ENCODE measurements around the gene AAGAB. TPM values are rescaled to one million over a fixed set of nuclear protein-coding genes. Genes with fewer than 3 reads are reported as not detected.

AAGAB gene
- total RNA-seq, 1 donor from 2014 or later = 27.8 TPM

DNA sequence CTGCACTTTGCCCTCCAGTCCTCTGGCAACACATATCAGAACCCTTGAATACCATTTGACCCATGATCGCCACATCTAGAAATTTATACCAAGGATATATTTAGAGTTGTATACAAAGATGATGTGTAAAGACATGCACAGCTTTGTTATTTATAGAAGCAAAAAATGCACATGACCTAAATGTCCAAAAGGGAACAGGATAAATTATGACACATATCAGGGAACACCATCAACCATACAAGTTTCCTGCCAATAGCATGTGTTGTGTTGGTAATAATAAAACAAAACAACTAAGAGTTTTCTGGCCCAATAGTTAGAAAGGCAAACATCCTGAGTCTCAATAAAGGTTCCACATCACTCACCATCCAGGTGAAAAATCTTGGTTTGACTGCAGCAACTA, 51.5 kb downstream of the AAGAB start:
- TF ChIP-seq, protein P1, sequence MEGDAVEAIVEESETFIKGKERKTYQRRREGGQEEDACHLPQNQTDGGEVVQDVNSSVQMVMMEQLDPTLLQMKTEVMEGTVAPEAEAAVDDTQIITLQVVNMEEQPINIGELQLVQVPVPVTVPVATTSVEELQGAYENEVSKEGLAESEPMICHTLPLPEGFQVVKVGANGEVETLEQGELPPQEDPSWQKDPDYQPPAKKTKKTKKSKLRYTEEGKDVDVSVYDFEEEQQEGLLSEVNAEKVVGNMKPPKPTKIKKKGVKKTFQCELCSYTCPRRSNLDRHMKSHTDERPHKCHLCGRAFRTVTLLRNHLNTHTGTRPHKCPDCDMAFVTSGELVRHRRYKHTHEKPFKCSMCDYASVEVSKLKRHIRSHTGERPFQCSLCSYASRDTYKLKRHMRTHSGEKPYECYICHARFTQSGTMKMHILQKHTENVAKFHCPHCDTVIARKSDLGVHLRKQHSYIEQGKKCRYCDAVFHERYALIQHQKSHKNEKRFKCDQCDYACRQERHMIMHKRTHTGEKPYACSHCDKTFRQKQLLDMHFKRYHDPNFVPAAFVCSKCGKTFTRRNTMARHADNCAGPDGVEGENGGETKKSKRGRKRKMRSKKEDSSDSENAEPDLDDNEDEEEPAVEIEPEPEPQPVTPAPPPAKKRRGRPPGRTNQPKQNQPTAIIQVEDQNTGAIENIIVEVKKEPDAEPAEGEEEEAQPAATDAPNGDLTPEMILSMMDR (IDR thresholded peaks at IDR 0.05) = no peak
- Histone ChIP-seq H3K27ac (no peak overlapping the region), H3K4me3 (no peak overlapping the region), H3K27me3 (no peaks in the 10 kb centered on the region), H3K9me3 (no peaks in the 10 kb centered on the region), H3K36me3 (peaks cover 2 to 9% of the 10 kb centered on the region in 2 donors), H3K4me1 (peaks cover 3 to 21% of the 10 kb centered on the region in 2 donors)
- DNase-seq (ENCODE audit: low spot score in 2 of 2) = no peak
- intact Hi-C loops (cut with DNase I) = no loop called here

DNA sequence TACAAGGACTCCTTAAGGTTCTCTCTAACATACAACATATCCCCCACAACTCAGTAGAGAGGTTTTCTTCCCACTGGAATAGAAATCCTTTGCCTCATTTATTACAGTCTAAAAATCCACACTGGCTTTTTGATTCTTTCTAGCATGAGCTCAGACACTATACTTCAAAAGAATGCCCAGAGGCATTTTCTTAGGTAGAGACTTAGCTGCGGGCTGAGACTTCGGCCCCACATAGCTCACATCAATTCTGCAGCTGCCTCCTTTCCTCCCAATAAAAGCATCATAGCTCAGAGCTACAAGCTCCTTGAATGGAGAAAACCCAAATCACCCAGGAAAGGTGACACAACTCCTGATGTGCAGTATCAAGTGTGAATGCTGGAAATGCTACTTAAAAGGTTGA, 52.4 kb downstream of the AAGAB start:
- TF ChIP-seq, protein P1 (IDR thresholded peaks at IDR 0.05) = no peak
- intact Hi-C loops (cut with DNase I) = no loop called here
- Histone ChIP-seq H3K9me3 (no peaks in the 10 kb centered on the region), H3K4me3 (no peak overlapping the region), H3K4me1 (peaks cover 3 to 25% of the 10 kb centered on the region in 2 donors), H3K27me3 (no peaks in the 10 kb centered on the region), H3K36me3 (peaks cover 0 to 1% of the 10 kb centered on the region in 2 donors), H3K27ac (peak overlapping the region in 1 of 2 donors; percentile 3)
- no peak for DNase-seq (ENCODE audit: low spot score in 2 of 2)

DNA sequence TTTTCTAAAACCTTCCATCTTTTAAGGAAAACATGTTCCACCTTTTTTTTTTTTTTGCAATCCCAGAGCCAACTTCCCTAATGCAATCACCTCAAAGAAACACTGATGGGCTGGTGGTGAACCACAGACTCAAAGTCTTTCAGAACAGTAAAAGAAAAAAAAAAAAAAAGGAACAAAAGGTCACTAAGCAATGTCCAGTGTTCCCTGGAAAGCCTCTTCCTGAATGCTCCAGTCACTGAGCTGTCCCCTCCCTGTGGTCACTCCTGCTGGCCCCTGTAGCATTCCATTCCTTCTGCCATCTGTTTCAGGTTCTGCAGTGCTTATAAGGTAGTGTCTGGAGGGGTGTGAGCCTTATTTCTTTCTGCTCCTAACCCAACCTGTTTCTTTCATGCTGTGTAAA, 53.3 kb downstream of the AAGAB start:
- no peak overlapping the region for H3K4me3 ChIP-seq
- H3K4me1 ChIP-seq = peaks cover 3 to 31% of the 10 kb centered on the region in 2 donors
- intact Hi-C loops (cut with DNase I) = loop anchor here (2.0 kb wide), 1 partner anchor 54 kb away; the partner anchor contains the start of genes AAGAB and IQCH
- TF ChIP-seq, protein P1 (IDR thresholded peaks at IDR 0.05) = no peak
- no peaks in the 10 kb centered on the region for H3K36me3 ChIP-seq
- no peak for DNase-seq (ENCODE audit: low spot score in 2 of 2)
- H3K27me3 ChIP-seq = no peaks in the 10 kb centered on the region
- H3K9me3 ChIP-seq = no peaks in the 10 kb centered on the region
- peak overlapping the region; percentile 57 to 76 for H3K27ac ChIP-seq

DNA sequence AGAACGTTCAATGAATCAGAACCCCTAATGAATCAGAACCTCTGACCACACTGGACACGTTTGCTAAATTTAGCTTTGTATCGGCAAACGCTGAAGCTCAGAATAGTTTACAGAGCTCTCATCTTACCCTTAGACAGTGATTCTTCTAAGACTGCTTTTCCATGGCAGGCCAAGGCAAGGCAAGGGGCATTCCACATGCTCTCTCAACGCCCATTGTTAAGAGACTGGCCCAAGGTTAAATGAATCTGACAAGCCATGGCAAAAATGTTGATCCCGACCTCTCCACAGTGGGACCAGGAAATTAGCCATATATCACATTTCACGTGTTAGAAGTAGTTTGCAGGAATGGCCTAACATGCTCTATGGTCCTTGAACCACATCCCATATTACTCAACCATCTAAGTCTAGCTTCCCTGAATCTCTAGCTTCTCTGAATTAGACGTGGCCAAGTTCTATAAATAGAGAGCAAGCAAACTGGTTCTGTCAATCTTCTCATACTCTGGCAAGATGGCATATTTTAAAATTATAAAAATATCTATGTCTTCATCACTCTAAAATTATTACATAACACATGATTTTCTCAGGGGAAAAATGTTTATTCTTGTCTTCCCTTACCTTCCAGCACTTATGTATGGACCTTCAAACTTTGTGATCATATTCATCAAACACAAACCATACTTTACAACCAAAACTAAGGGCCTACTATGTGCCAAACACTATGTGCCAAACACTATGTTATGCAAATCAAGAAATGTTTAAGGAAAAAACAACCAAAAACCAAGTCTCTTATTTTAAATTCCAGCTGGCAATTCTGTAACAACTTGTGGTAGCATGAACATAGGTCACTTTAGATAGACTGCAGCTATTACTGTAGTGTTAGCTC, 54.3 kb downstream of the AAGAB start:
- DNase-seq (ENCODE audit: low spot score in 2 of 2) = no peak
- H3K4me1 ChIP-seq = peaks cover 3 to 35% of the 10 kb centered on the region in 2 donors
- no peaks in the 10 kb centered on the region for H3K9me3 ChIP-seq
- intact Hi-C loops (cut with DNase I) = loop anchor here (2.0 to 10.0 kb wide), 2 partner anchors 55 to 495 kb away; partner anchors contain the start of genes AAGAB, IQCH and SMAD6
- H3K4me3 ChIP-seq = no peak overlapping the region
- TF ChIP-seq, protein P1 (IDR thresholded peaks at IDR 0.05) = no peak
- peak overlapping the region; percentile 57 to 76 for H3K27ac ChIP-seq
- peaks cover 0 to 5% of the 10 kb centered on the region in 2 donors for H3K36me3 ChIP-seq
- H3K27me3 ChIP-seq = no peaks in the 10 kb centered on the region

DNA sequence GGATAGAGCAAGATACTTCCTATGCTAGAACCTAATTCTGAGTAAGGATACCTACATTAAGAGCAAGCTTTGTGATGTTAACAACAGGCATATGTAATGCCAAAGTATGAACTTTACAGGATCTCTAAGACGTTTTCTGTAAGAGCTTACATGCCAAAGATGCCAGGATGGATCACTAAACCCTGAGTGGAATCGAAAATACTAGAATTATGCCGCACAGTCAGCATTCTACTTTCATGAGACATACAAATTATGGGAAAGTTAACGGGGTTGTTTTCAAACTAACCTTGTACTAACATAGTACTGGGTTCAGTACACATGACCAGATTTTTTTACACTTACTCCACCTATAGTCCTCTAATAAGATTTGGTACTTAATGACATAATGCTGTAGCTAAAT, 55.1 kb downstream of the AAGAB start:
- Histone ChIP-seq H3K4me1 (peaks cover 3 to 42% of the 10 kb centered on the region in 2 donors), H3K27me3 (no peaks in the 10 kb centered on the region), H3K27ac (peak overlapping the region; percentile 57 to 76), H3K36me3 (peaks cover 0 to 8% of the 10 kb centered on the region in 2 donors), H3K9me3 (no peaks in the 10 kb centered on the region), H3K4me3 (no peak overlapping the region)
- TF ChIP-seq, protein P1 (IDR thresholded peaks at IDR 0.05) = no peak
- DNase-seq (ENCODE audit: low spot score in 2 of 2) = no peak
- intact Hi-C loops (cut with DNase I) = loop anchor here (10.0 kb wide), 1 partner anchor 495 kb away; the partner anchor contains the start of gene SMAD6

Data from ascending aorta (tissue), 2 donors.